ENCODE results near the gene ZNF669.
A peak's percentile ranks its signal among the peaks of the same experiment; 100 is the strongest.

The ZNF669 gene

DNA sequence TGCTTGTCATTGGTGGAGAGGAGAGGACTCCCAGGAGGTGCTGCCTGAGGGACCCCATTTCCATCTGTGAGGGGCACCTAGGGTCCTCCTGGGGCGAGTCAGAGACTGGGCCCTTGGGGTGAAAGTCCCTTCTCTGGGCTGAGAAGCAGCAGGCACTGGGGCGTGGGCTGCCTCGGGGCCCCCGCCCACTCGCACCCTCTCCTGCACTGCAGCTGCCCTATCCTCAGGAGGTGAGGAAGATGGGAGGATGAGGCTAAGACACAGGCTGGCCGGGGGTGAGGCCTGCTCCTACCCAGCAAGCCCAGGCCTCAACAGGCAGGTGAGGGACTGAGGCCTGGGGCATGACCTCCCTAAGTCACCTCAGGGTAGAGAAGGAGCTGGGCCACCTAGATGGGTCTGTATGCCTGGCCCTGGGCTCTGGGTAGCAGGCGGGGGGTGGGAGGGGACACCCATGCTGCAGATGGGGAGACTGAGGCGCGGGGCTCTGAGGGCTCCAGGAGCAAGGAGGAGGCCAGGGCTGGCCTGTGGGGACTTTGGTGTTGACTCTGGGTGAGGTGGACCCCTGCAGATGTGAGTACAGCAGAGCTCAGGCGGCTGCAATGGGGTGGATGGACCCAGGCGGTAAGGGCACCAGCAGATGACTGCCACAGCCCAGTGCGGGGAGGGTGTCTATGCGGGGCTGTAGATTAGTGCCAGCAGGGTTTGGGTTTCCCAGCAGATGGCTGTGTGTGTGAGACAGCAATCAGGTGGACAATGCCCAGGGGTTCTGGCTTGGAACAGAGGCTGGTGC lies 10.4 kb upstream of the ZNF669 start:
- H2AFZ ChIP-seq, result no peak overlapping the region
- no peak overlapping the region for H3K4me2 ChIP-seq (ENCODE audit: low read length)
- H3K27me3 ChIP-seq (ENCODE audit: control insufficient read depth, insufficient read depth, low read length), result no peaks in the 10 kb centered on the region
- no peak overlapping the region for H3K4me3 ChIP-seq (ENCODE audit: low read depth, low read length)
- TF ChIP-seq, protein P1, sequence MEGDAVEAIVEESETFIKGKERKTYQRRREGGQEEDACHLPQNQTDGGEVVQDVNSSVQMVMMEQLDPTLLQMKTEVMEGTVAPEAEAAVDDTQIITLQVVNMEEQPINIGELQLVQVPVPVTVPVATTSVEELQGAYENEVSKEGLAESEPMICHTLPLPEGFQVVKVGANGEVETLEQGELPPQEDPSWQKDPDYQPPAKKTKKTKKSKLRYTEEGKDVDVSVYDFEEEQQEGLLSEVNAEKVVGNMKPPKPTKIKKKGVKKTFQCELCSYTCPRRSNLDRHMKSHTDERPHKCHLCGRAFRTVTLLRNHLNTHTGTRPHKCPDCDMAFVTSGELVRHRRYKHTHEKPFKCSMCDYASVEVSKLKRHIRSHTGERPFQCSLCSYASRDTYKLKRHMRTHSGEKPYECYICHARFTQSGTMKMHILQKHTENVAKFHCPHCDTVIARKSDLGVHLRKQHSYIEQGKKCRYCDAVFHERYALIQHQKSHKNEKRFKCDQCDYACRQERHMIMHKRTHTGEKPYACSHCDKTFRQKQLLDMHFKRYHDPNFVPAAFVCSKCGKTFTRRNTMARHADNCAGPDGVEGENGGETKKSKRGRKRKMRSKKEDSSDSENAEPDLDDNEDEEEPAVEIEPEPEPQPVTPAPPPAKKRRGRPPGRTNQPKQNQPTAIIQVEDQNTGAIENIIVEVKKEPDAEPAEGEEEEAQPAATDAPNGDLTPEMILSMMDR (IDR thresholded peaks at IDR 0.05), result no peak
- no peaks in the 10 kb centered on the region for H3K4me1 ChIP-seq
- no peaks in the 10 kb centered on the region for H3K36me3 ChIP-seq (ENCODE audit: control insufficient read depth, insufficient read depth, low read length)
- no peaks in the 10 kb centered on the region for H3K79me2 ChIP-seq
- H3K9me3 ChIP-seq (ENCODE audit: control insufficient read depth, low read length), result no peaks in the 10 kb centered on the region
- no peak overlapping the region for H3K27ac ChIP-seq
- H3K9ac ChIP-seq, result no peak overlapping the region

DNA sequence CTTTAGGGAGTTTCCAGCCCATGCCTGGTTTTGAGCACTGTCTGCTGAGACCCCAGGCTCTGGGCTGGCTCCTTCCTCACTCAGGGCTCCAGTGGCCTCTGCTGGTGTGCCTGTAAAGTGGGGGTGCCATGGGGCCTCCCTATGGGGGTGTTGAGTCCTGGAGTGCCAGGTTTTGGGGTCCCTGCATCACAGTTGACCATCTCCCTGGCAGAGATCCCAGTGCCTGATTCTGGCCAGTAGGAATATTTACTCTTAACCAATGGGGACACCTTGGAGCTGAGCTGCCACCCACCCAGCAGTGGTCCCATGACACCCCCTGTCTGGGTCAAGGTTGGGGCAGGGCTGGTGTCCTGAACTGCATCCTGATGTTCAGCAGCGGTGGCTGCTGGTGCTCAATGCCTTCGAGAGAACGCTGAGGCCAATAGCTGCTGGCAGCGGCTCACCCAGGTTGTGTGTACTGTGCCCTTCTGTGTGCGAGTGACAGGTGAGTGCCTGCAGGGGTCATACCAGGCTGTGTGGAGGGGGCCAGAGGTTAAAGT lies 9.6 kb upstream of the ZNF669 start:
- H3K36me3 ChIP-seq (ENCODE audit: control insufficient read depth, insufficient read depth, low read length), result no peaks in the 10 kb centered on the region
- TF ChIP-seq, protein P1 (IDR thresholded peaks at IDR 0.05), result no peak
- H3K27ac ChIP-seq, result no peak overlapping the region
- H3K9me3 ChIP-seq (ENCODE audit: control insufficient read depth, low read length), result no peaks in the 10 kb centered on the region
- H2AFZ ChIP-seq, result no peak overlapping the region
- no peaks in the 10 kb centered on the region for H3K79me2 ChIP-seq
- no peak overlapping the region for H3K9ac ChIP-seq
- H3K27me3 ChIP-seq (ENCODE audit: control insufficient read depth, insufficient read depth, low read length), result no peaks in the 10 kb centered on the region
- H3K4me3 ChIP-seq (ENCODE audit: low read depth, low read length), result no peak overlapping the region
- H3K4me1 ChIP-seq, result no peaks in the 10 kb centered on the region
- no peak overlapping the region for H3K4me2 ChIP-seq (ENCODE audit: low read length)

GRCh38 chr1:247113094-247113497 lies 8.9 kb upstream of the ZNF669 start:
- Histone ChIP-seq H3K4me1 (no peaks in the 10 kb centered on the region), H3K36me3 (ENCODE audit: control insufficient read depth, insufficient read depth, low read length) (no peaks in the 10 kb centered on the region), H3K27ac (peak overlapping the region; percentile 77), H3K27me3 (ENCODE audit: control insufficient read depth, insufficient read depth, low read length) (no peaks in the 10 kb centered on the region), H3K9ac (no peak overlapping the region), H2AFZ (peak overlapping the region; percentile 94), H3K4me2 (ENCODE audit: low read length) (no peak overlapping the region), H3K4me3 (ENCODE audit: low read depth, low read length) (no peak overlapping the region), H3K79me2 (no peaks in the 10 kb centered on the region), H3K9me3 (ENCODE audit: control insufficient read depth, low read length) (no peaks in the 10 kb centered on the region)
- TF ChIP-seq, protein P1 (IDR thresholded peaks at IDR 0.05), result no peak

DNA sequence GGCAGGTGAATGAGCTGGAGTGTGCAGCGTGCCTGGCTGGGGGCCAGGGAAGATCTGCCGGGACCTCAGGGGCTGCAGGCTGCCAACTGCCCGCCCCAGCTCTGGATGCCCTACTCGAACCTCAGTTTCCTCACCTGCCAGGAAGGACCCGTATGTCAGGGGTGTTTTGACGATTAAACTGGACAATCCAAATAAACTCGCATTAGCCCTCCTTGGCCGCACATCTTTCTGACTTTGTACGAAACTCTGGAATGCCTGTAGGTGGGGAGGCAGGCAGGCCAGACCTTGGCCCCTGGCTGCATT lies 8.3 kb upstream of the ZNF669 start:
- Histone ChIP-seq H3K36me3 (ENCODE audit: control insufficient read depth, insufficient read depth, low read length) (no peaks in the 10 kb centered on the region), H3K4me2 (ENCODE audit: low read length) (peak overlapping the region; percentile 65), H3K27ac (peak overlapping the region; percentile 77), H3K9me3 (ENCODE audit: control insufficient read depth, low read length) (no peaks in the 10 kb centered on the region), H3K9ac (peak overlapping the region; percentile 14), H3K79me2 (no peaks in the 10 kb centered on the region), H3K27me3 (ENCODE audit: control insufficient read depth, insufficient read depth, low read length) (no peaks in the 10 kb centered on the region), H2AFZ (peak overlapping the region; percentile 94), H3K4me1 (no peaks in the 10 kb centered on the region), H3K4me3 (ENCODE audit: low read depth, low read length) (peak overlapping the region; percentile 67)
- TF ChIP-seq, protein P1 (IDR thresholded peaks at IDR 0.05), result no peak

Data from parathyroid adenoma (tissue), 2 donors.